DOHH2 (cell line): Measurements from ENCODE around the gene MYBL2.

Experiments used
- EZH2phosphoT487 ChIP-seq: fragments of 200-600 bp; sonication (generic); IDR thresholded peaks from 2 replicates; pipeline ENCODE4 v1.6.1; 2017; ENCODE audit warnings: borderline replicate concordance, mild to moderate bottlenecking, antibody characterized with exemption, low read length, moderate library complexity, mixed read lengths
- TF ChIP-seq, protein P1 (sequence below): fragments of 200-600 bp; sonication (generic); IDR thresholded peaks from one replicate; pipeline ENCODE4 v1.5.1; 2014; ENCODE audit warnings: antibody characterized with exemption, mild to moderate bottlenecking, low read depth, low read length; ENCODE audit not compliant: poor library complexity, severe bottlenecking

DNA sequence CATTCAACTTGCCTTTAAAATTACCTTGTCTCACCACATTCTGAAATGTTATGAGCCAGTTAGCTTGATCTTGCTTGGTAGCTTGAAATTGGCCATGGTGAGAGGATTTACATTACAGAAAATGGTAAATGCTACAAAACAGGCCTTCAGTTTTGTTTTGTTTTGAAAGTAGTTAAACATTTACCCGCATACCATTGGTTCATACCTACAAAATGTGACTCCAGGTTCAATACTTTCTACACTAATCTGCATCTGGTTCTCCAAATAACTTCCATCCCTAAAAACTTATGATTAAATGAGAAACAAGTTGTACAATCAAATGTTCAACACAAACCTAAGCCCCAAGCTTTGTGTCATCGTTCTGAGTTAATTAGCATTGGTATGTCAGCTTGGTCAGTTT, 30.5 kb upstream of the MYBL2 start:
- TF ChIP-seq, protein P1, sequence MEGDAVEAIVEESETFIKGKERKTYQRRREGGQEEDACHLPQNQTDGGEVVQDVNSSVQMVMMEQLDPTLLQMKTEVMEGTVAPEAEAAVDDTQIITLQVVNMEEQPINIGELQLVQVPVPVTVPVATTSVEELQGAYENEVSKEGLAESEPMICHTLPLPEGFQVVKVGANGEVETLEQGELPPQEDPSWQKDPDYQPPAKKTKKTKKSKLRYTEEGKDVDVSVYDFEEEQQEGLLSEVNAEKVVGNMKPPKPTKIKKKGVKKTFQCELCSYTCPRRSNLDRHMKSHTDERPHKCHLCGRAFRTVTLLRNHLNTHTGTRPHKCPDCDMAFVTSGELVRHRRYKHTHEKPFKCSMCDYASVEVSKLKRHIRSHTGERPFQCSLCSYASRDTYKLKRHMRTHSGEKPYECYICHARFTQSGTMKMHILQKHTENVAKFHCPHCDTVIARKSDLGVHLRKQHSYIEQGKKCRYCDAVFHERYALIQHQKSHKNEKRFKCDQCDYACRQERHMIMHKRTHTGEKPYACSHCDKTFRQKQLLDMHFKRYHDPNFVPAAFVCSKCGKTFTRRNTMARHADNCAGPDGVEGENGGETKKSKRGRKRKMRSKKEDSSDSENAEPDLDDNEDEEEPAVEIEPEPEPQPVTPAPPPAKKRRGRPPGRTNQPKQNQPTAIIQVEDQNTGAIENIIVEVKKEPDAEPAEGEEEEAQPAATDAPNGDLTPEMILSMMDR = no peak
- no peak for TF ChIP-seq EZH2phosphoT487
